ENCODE measurements around the gene PDGFB.

Gene PDGFB

GRCh38 chr22:39234472-39234787 lies 10.4 kb downstream of the PDGFB start:
- H3K36me3 ChIP-seq (ENCODE audit: insufficient read depth, insufficient read length, low read length), result no peaks in the 10 kb centered on the region
- DNase-seq (ENCODE audit: low read depth, low spot score), result no peak
- H3K9me3 ChIP-seq (ENCODE audit: insufficient read depth, low read length), result no peaks in the 10 kb centered on the region
- no peak for TF ChIP-seq ZNF274 (IDR thresholded peaks at IDR 0.05; ENCODE audit: low read depth, low read length)
- TF ChIP-seq SUZ12 (IDR thresholded peaks at IDR 0.05; ENCODE audit: extremely low read depth, insufficient read depth, insufficient read length), result no peak
- TF ChIP-seq YY1 (IDR thresholded peaks at IDR 0.05; ENCODE audit: insufficient read depth, insufficient read length), result no peak
- no peak overlapping the region for H3K4me3 ChIP-seq (ENCODE audit: insufficient read length, low read depth)
- H3K27me3 ChIP-seq (ENCODE audit: insufficient read depth, insufficient read length), result peaks cover 50% of the 10 kb centered on the region
- peak overlapping the region; percentile 28 for H3K9ac ChIP-seq (ENCODE audit: insufficient read length, low read depth)
- peaks cover 36% of the 10 kb centered on the region for H3K4me1 ChIP-seq (ENCODE audit: insufficient read depth, insufficient read length)

GRCh38 chr22:39233710-39234471 lies 10.9 kb downstream of the PDGFB start:
- no peak for TF ChIP-seq ZNF274 (IDR thresholded peaks at IDR 0.05; ENCODE audit: low read depth, low read length)
- TF ChIP-seq SUZ12 (IDR thresholded peaks at IDR 0.05; ENCODE audit: extremely low read depth, insufficient read depth, insufficient read length), result no peak
- no peak for TF ChIP-seq YY1 (IDR thresholded peaks at IDR 0.05; ENCODE audit: insufficient read depth, insufficient read length)
- H3K4me1 ChIP-seq (ENCODE audit: insufficient read depth, insufficient read length), result peaks cover 40% of the 10 kb centered on the region
- H3K27me3 ChIP-seq (ENCODE audit: insufficient read depth, insufficient read length), result peaks cover 53% of the 10 kb centered on the region
- DNase-seq (ENCODE audit: low read depth, low spot score), result no peak
- H3K36me3 ChIP-seq (ENCODE audit: insufficient read depth, insufficient read length, low read length), result no peaks in the 10 kb centered on the region
- peak overlapping the region; percentile 56 for H3K9ac ChIP-seq (ENCODE audit: insufficient read length, low read depth)
- no peak overlapping the region for H3K4me3 ChIP-seq (ENCODE audit: insufficient read length, low read depth)
- H3K9me3 ChIP-seq (ENCODE audit: insufficient read depth, low read length), result no peaks in the 10 kb centered on the region

GRCh38 chr22:39232806-39233709 lies 11.7 kb downstream of the PDGFB start:
- no peak for DNase-seq (ENCODE audit: low read depth, low spot score)
- TF ChIP-seq YY1 (IDR thresholded peaks at IDR 0.05; ENCODE audit: insufficient read depth, insufficient read length), result no peak
- TF ChIP-seq SUZ12 (IDR thresholded peaks at IDR 0.05; ENCODE audit: extremely low read depth, insufficient read depth, insufficient read length), result no peak
- TF ChIP-seq ZNF274 (IDR thresholded peaks at IDR 0.05; ENCODE audit: low read depth, low read length), result no peak
- H3K36me3 ChIP-seq (ENCODE audit: insufficient read depth, insufficient read length, low read length), result no peaks in the 10 kb centered on the region
- no peak overlapping the region for H3K4me3 ChIP-seq (ENCODE audit: insufficient read length, low read depth)
- H3K9me3 ChIP-seq (ENCODE audit: insufficient read depth, low read length), result no peaks in the 10 kb centered on the region
- H3K9ac ChIP-seq (ENCODE audit: insufficient read length, low read depth), result peak overlapping the region; percentile 56
- H3K4me1 ChIP-seq (ENCODE audit: insufficient read depth, insufficient read length), result peaks cover 40% of the 10 kb centered on the region
- H3K27me3 ChIP-seq (ENCODE audit: insufficient read depth, insufficient read length), result peaks cover 49% of the 10 kb centered on the region

- DNase-seq (ENCODE audit: low read depth, low spot score), result no peak
- Histone ChIP-seq H3K9ac (ENCODE audit: insufficient read length, low read depth) (no peak overlapping the region), H3K9me3 (ENCODE audit: insufficient read depth, low read length) (no peaks in the 10 kb centered on the region), H3K27me3 (ENCODE audit: insufficient read depth, insufficient read length) (peaks cover 53% of the 10 kb centered on the region), H3K4me1 (ENCODE audit: insufficient read depth, insufficient read length) (peaks cover 39% of the 10 kb centered on the region), H3K4me3 (ENCODE audit: insufficient read length, low read depth) (no peak overlapping the region), H3K36me3 (ENCODE audit: insufficient read depth, insufficient read length, low read length) (peaks cover 7% of the 10 kb centered on the region)
- TF ChIP-seq YY1 (IDR thresholded peaks at IDR 0.05; ENCODE audit: insufficient read depth, insufficient read length) (no peak), ZNF274 (IDR thresholded peaks at IDR 0.05; ENCODE audit: low read depth, low read length) (no peak), SUZ12 (IDR thresholded peaks at IDR 0.05; ENCODE audit: extremely low read depth, insufficient read depth, insufficient read length) (no peak)
These were observed 12.5 kb downstream of the PDGFB start for GRCh38 chr22:39232246-39232645.

GRCh38 chr22:39231197-39231950 lies 13.4 kb downstream of the PDGFB start:
- no peak overlapping the region for H3K9ac ChIP-seq (ENCODE audit: insufficient read length, low read depth)
- no peak overlapping the region for H3K4me3 ChIP-seq (ENCODE audit: insufficient read length, low read depth)
- TF ChIP-seq SUZ12 (IDR thresholded peaks at IDR 0.05; ENCODE audit: extremely low read depth, insufficient read depth, insufficient read length) (no peak), YY1 (IDR thresholded peaks at IDR 0.05; ENCODE audit: insufficient read depth, insufficient read length) (no peak), ZNF274 (IDR thresholded peaks at IDR 0.05; ENCODE audit: low read depth, low read length) (no peak)
- peaks cover 11% of the 10 kb centered on the region for H3K36me3 ChIP-seq (ENCODE audit: insufficient read depth, insufficient read length, low read length)
- DNase-seq (ENCODE audit: low read depth, low spot score), result no peak
- H3K9me3 ChIP-seq (ENCODE audit: insufficient read depth, low read length), result no peaks in the 10 kb centered on the region
- peaks cover 36% of the 10 kb centered on the region for H3K4me1 ChIP-seq (ENCODE audit: insufficient read depth, insufficient read length)
- H3K27me3 ChIP-seq (ENCODE audit: insufficient read depth, insufficient read length), result peaks cover 56% of the 10 kb centered on the region

- DNase-seq (ENCODE audit: low read depth, low spot score), result no peak
- Histone ChIP-seq H3K9me3 (ENCODE audit: insufficient read depth, low read length) (no peaks in the 10 kb centered on the region), H3K4me3 (ENCODE audit: insufficient read length, low read depth) (peak overlapping the region; percentile 2), H3K4me1 (ENCODE audit: insufficient read depth, insufficient read length) (peaks cover 32% of the 10 kb centered on the region), H3K27me3 (ENCODE audit: insufficient read depth, insufficient read length) (peaks cover 48% of the 10 kb centered on the region), H3K36me3 (ENCODE audit: insufficient read depth, insufficient read length, low read length) (peaks cover 17% of the 10 kb centered on the region), H3K9ac (ENCODE audit: insufficient read length, low read depth) (peak overlapping the region; percentile 32)
- no peak for TF ChIP-seq SUZ12 (IDR thresholded peaks at IDR 0.05; ENCODE audit: extremely low read depth, insufficient read depth, insufficient read length)
- TF ChIP-seq ZNF274 (IDR thresholded peaks at IDR 0.05; ENCODE audit: low read depth, low read length), result no peak
- TF ChIP-seq YY1 (IDR thresholded peaks at IDR 0.05; ENCODE audit: insufficient read depth, insufficient read length), result no peak
These were observed 14.3 kb downstream of the PDGFB start for GRCh38 chr22:39230261-39231196.

Data from NT2/D1 (cell line).